Fibroblast of lung (primary cell): Measurements from ENCODE around the gene EIF3F. TPM values are rescaled to one million over a fixed set of nuclear protein-coding genes. Genes with fewer than 3 reads are reported as not detected.

ENCODE experiments used
- DNase-seq, 2 donors: peaks; one replicate each; pipeline versions ENCODE4 v3.0.0 to v3.0.0-alpha.2; 2010; ENCODE audit warnings: low read depth in 2 of 2
- H2AFZ ChIP-seq: 2 replicates; pipeline ENCODE4 v1.5.1; 2012; ENCODE audit warnings: low read length, control low read depth, inconsistent platforms
- H3K27ac ChIP-seq: 2 replicates; pipeline ENCODE4 v1.5.1; 2011; ENCODE audit warnings: low read length, control low read depth; ENCODE audit not compliant: insufficient read depth
- H3K27me3 ChIP-seq: 2 replicates; pipeline ENCODE4 v1.5.1; 2011; ENCODE audit warnings: mild to moderate bottlenecking, low read length; ENCODE audit not compliant: control insufficient read depth, insufficient read depth
- H3K36me3 ChIP-seq: 2 replicates; pipeline ENCODE4 v1.5.1; 2011; ENCODE audit warnings: low read length; ENCODE audit not compliant: control insufficient read depth, insufficient read depth
- H3K4me1 ChIP-seq: 2 replicates; pipeline ENCODE4 v1.5.1; 2011; ENCODE audit warnings: low read length; ENCODE audit not compliant: control insufficient read depth, insufficient read depth; ENCODE audit errors: extremely low read depth
- H3K4me2 ChIP-seq: 2 replicates; pipeline ENCODE4 v1.5.1; 2011; ENCODE audit warnings: low read length, control low read depth; ENCODE audit not compliant: insufficient read depth; ENCODE audit errors: extremely low read depth
- H3K4me3 ChIP-seq, 4 experiments: fragments of 200-600 bp in 1 of 4; sonication (generic) in 1 of 4; replicated peaks in 1 of 4; 2 replicates each; pipeline ENCODE4 v1.5.1; 2011 to 2016; ENCODE audit warnings: low read length in 4 of 4, low read depth in 3 of 4, mild to moderate bottlenecking in 3 of 4, control low read depth in 2 of 4, inconsistent platforms in 1 of 4, mixed read lengths in 1 of 4; ENCODE audit not compliant: insufficient read depth in 1 of 4; ENCODE audit errors: control extremely low read depth in 1 of 4
- H3K79me2 ChIP-seq: 2 replicates; pipeline ENCODE4 v1.5.1; 2012; ENCODE audit warnings: mild to moderate bottlenecking, low read length, inconsistent platforms; ENCODE audit not compliant: control insufficient read depth, insufficient read depth
- H3K9ac ChIP-seq: 2 replicates; pipeline ENCODE4 v1.5.1; 2011; ENCODE audit warnings: mild to moderate bottlenecking, low read length, control low read depth; ENCODE audit not compliant: insufficient read depth
- H3K9me3 ChIP-seq: 2 replicates; pipeline ENCODE4 v1.5.1; 2012; ENCODE audit warnings: low read depth, low read length; ENCODE audit not compliant: control insufficient read depth, insufficient read depth
- H4K20me1 ChIP-seq: 2 replicates; pipeline ENCODE4 v1.5.1; 2011; ENCODE audit warnings: low read length; ENCODE audit not compliant: control insufficient read depth, insufficient read depth; ENCODE audit errors: extremely low read depth
- CTCF ChIP-seq, 2 donors: IDR thresholded peaks in 1 of 2; conservative IDR thresholded peaks in 1 of 2; 1 replicate in 1 of 2; 2 replicates in 1 of 2; pipeline ENCODE4 v1.5.1; 2011 to 2012; ENCODE audit warnings: low read length in 2 of 2, control low read depth in 1 of 2, inconsistent platforms in 1 of 2, low read depth in 1 of 2, mild to moderate bottlenecking in 1 of 2
- EZH2 ChIP-seq: IDR thresholded peaks from 2 replicates; pipeline ENCODE4 v1.5.1; 2012; ENCODE audit warnings: low read length, control low read depth, mild to moderate bottlenecking; ENCODE audit errors: missing control alignments
- polyA plus RNA-seq, 2 donors: library from polyadenylated mRNA; depleted of rRNA in 1 of 2; stranded (reverse) in 1 of 2; unstranded in 1 of 2; fragments of >200 nt; gene quantifications; 2 replicates each; pipeline ENCODE4 v1.2.1, GENCODE V29; 2011 to 2012; ENCODE audit warnings: missing spikeins in 1 of 2
- total RNA-seq: library from RNA; depleted of rRNA; stranded (reverse); fragments of >200 nt; gene quantifications from 2 replicates; pipeline ENCODE4 v1.2.1, GENCODE V29; 2014

The EIF3F gene
- total and polyA plus RNA-seq, 2 donors (not counting 1 experiment from before 2014, with no cell fraction given): 303 to 323 TPM

GRCh38 chr11:7974668-7975067 lies 12.5 kb upstream of the EIF3F start:
- Histone ChIP-seq H3K9ac (no peak overlapping the region), H4K20me1 (no peaks in the 10 kb centered on the region), H3K27ac (no peak overlapping the region), H3K9me3 (no peaks in the 10 kb centered on the region), H3K27me3 (no peaks in the 10 kb centered on the region), H3K4me3 (no peak overlapping the region), H3K79me2 (no peaks in the 10 kb centered on the region), H3K4me2 (no peak overlapping the region), H3K4me1 (peaks cover 11% of the 10 kb centered on the region), H3K36me3 (no peaks in the 10 kb centered on the region), H2AFZ (no peak overlapping the region)
- DNase-seq: peak in 1 of 2 donors; percentile 25
- TF ChIP-seq EZH2: no peak
- no peak for TF ChIP-seq CTCF (conservative IDR thresholded peaks at IDR 0.05 in 1 of 2, IDR thresholded peaks at IDR 0.05 in 1 of 2; ENCODE audit: low read depth in 1 of 2, low read length in 2 of 2)

GRCh38 chr11:7977232-7977917 lies 9.8 kb upstream of the EIF3F start:
- Histone ChIP-seq H3K79me2 (no peaks in the 10 kb centered on the region), H3K9me3 (no peaks in the 10 kb centered on the region), H3K27ac (peak overlapping the region; percentile 65), H4K20me1 (no peaks in the 10 kb centered on the region), H2AFZ (no peak overlapping the region), H3K27me3 (no peaks in the 10 kb centered on the region), H3K9ac (no peak overlapping the region), H3K4me3 (peak overlapping the region in 2 of 4 experiments; percentile 14 to 39), H3K36me3 (no peaks in the 10 kb centered on the region), H3K4me1 (peaks cover 12% of the 10 kb centered on the region), H3K4me2 (peak overlapping the region; percentile 54)
- no peak for TF ChIP-seq CTCF (conservative IDR thresholded peaks at IDR 0.05 in 1 of 2, IDR thresholded peaks at IDR 0.05 in 1 of 2; ENCODE audit: low read depth in 1 of 2, low read length in 2 of 2)
- no peak for TF ChIP-seq EZH2
- peak; percentile 91 to 94 for DNase-seq

GRCh38 chr11:7981619-7982157 lies 5.4 kb upstream of the EIF3F start:
- Histone ChIP-seq H3K79me2 (no peaks in the 10 kb centered on the region), H3K9me3 (no peaks in the 10 kb centered on the region), H3K4me3 (no peak overlapping the region), H3K9ac (no peak overlapping the region), H4K20me1 (no peaks in the 10 kb centered on the region), H3K36me3 (no peaks in the 10 kb centered on the region), H3K27ac (no peak overlapping the region), H3K4me1 (peaks cover 12% of the 10 kb centered on the region), H3K4me2 (no peak overlapping the region), H2AFZ (no peak overlapping the region), H3K27me3 (no peaks in the 10 kb centered on the region)
- DNase-seq: no peak
- no peak for TF ChIP-seq EZH2
- TF ChIP-seq CTCF (conservative IDR thresholded peaks at IDR 0.05 in 1 of 2, IDR thresholded peaks at IDR 0.05 in 1 of 2; ENCODE audit: low read depth in 1 of 2, low read length in 2 of 2): no peak
